ENCODE results near the gene RHOU. TPM values are rescaled to one million over a fixed set of nuclear protein-coding genes. Genes with fewer than 3 reads are reported as not detected.

Gene RHOU
- total RNA-seq, 4 donors from 2014 or later: 17.2 to 50.1 (median 33.9) TPM

- ATAC-seq (ENCODE audit: low FRiP score): no peak
- TF ChIP-seq CTCF (IDR thresholded peaks at IDR 0.05): no peak
- DNase-seq (ENCODE audit: low spot score): no peak
Measured at GRCh38 chr1:228754646-228755268, 19.5 kb downstream of the RHOU start.

- no peak for ATAC-seq (ENCODE audit: low FRiP score)
- no peak for DNase-seq (ENCODE audit: low spot score)
- no peak for TF ChIP-seq CTCF (IDR thresholded peaks at IDR 0.05)
Measured at GRCh38 chr1:228755800-228756199, 20.5 kb downstream of the RHOU start.

- no peak for ATAC-seq (ENCODE audit: low FRiP score)
- DNase-seq (ENCODE audit: low spot score): no peak
- TF ChIP-seq CTCF (IDR thresholded peaks at IDR 0.05): no peak
Measured at GRCh38 chr1:228756457-228756856, 21.2 kb downstream of the RHOU start.

- no peak for TF ChIP-seq CTCF (IDR thresholded peaks at IDR 0.05)
- ATAC-seq (ENCODE audit: low FRiP score): no peak
Measured at GRCh38 chr1:228758447-228758846, 23.2 kb downstream of the RHOU start.

GRCh38 chr1:228760979-228761378 is 25.7 kb downstream of the RHOU start:
- TF ChIP-seq CTCF (IDR thresholded peaks at IDR 0.05): no peak
- DNase-seq (ENCODE audit: low spot score): no peak
- ATAC-seq (ENCODE audit: low FRiP score): no peak

More at GRCh38 chr1:228758447-228758846, 23.2 kb downstream of the RHOU start:
- DNase-seq (ENCODE audit: low spot score): no peak

- DNase-seq (ENCODE audit: low spot score): no peak
- ATAC-seq (ENCODE audit: low FRiP score): no peak
- no peak for TF ChIP-seq CTCF (IDR thresholded peaks at IDR 0.05)
Measured at GRCh38 chr1:228763561-228763960, 28.3 kb downstream of the RHOU start.

GRCh38 chr1:228765168-228765946 is 30.1 kb downstream of the RHOU start:
- TF ChIP-seq CTCF (IDR thresholded peaks at IDR 0.05): no peak
- DNase-seq (ENCODE audit: low spot score) (no peak), ATAC-seq (ENCODE audit: low FRiP score) (no peak)

All from omental fat pad (tissue), 4 donors.